Breast epithelium (tissue), 4 donors: ENCODE measurements around the gene CHCHD6. TPM values are rescaled to one million over a fixed set of nuclear protein-coding genes. Genes with fewer than 3 reads are reported as not detected.

Source experiments
- DNase-seq, 2 donors: peaks; one replicate each; pipeline ENCODE4 v3.0.0-alpha.2; 2019; ENCODE audit warnings: low spot score in 2 of 2
- H3K27ac ChIP-seq, 2 donors: fragments of 200-600 bp; sonication (generic) in 1 of 2; one replicate each; pipeline ENCODE4 v1.5.1; 2016 to 2019; ENCODE audit warnings: mild to moderate bottlenecking in 1 of 2
- H3K27me3 ChIP-seq, 2 donors: fragments of 200-600 bp; sonication (generic) in 1 of 2; one replicate each; pipeline versions ENCODE4 v1.5.1 to v1.6.0; 2017 to 2019; ENCODE audit warnings: control low read depth in 1 of 2, mild to moderate bottlenecking in 1 of 2
- H3K36me3 ChIP-seq: fragments of 200-600 bp; one replicate; pipeline ENCODE4 v1.5.1; 2019
- H3K4me1 ChIP-seq, 2 donors: fragments of 200-600 bp; sonication (generic); one replicate each; pipeline ENCODE4 v1.5.1; 2016 to 2019; ENCODE audit warnings: control low read depth in 1 of 2
- H3K4me3 ChIP-seq, 3 donors: fragments of 200-600 bp; sonication (generic); 1 replicate in 2 of 3; 2 replicates in 1 of 3; pipeline ENCODE4 v1.5.1; 2016 to 2019; ENCODE audit warnings: mild to moderate bottlenecking in 3 of 3, moderate library complexity in 2 of 3
- H3K9me3 ChIP-seq, 2 donors: fragments of 200-600 bp; sonication (generic) in 1 of 2; one replicate each; pipeline ENCODE4 v1.5.1; 2016 to 2019; ENCODE audit warnings: control low read depth in 1 of 2
- CTCF ChIP-seq, 3 donors: fragments of 450-650 bp; IDR thresholded peaks; one replicate each; pipeline ENCODE4 v1.5.1; 2016 to 2017; ENCODE audit warnings: antibody characterized with exemption in 3 of 3, mild to moderate bottlenecking in 3 of 3, moderate library complexity in 3 of 3
- POLR2A ChIP-seq: fragments of 450-650 bp; IDR thresholded peaks from one replicate; pipeline ENCODE4 v1.6.1; 2016; ENCODE audit warnings: antibody characterized with exemption, mild to moderate bottlenecking, moderate library complexity
- POLR2AphosphoS5 ChIP-seq, 3 donors: sonication (generic); formaldehyde crosslinking; IDR thresholded peaks; one replicate each; pipeline ENCODE4 v1.6.1; 2017; ENCODE audit warnings: antibody characterized with exemption in 3 of 3
- intact Hi-C: fragments of 100-400 bp; cut with DNase I; formaldehyde crosslinking; loops from one replicate; pipeline ENCODE4 v1.15.1; 2023; ENCODE audit warnings: low total_unique reads
- total RNA-seq, 3 donors: library from RNA; depleted of rRNA; stranded (reverse); fragments of >200 nt; gene quantifications; one replicate each; pipeline ENCODE4 v1.1.0, GENCODE V29; 2016

The CHCHD6 gene
- total RNA-seq, 3 donors from 2014 or later = 12.2 to 21.2 (median 19.3) TPM

DNA sequence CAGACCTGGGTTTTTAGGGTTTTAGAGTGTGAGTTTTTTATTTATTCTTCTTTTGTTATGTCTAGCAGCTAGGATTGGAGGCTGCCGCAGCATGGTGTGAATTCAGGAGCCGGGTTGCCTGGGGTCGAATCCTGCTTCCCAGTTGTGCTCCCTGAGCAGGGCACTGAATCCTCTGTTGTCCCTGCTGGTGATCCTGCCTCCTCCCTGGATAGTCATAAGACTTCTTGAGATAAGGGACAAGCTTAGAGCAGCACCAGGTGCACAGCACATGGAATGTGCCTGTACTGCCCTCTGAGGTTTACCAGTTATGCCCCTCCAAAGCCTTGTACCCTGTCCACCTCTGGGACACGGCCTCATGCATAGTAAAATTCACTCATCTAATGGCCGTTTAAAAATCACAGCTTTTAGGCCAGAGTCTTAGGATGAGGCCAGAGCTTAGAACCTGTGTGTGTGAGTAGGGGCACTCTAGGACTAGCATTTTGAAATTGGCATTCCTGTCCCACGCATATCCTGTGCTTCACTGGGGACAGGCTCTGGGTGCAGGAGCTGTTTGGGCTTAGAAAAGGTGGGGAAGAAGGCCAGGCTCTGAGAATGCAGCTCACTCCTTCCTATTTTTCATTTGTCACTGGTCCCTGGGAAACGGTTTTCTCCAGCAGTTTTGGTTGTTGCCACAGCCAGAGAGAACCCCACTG lies 47.7 kb downstream of the CHCHD6 start:
- H3K9me3 ChIP-seq = no peaks in the 10 kb centered on the region
- intact Hi-C loops = loop anchor here (5.0 kb wide), 1 partner anchor 231 kb away; the partner anchor contains the start of gene PLXNA1
- H3K27ac ChIP-seq = peak overlapping the region; percentile 53 to 76

GRCh38 chr3:126752303-126753190 lies 48.5 kb downstream of the CHCHD6 start:
- H3K9me3 ChIP-seq = no peaks in the 10 kb centered on the region
- intact Hi-C loops = loop anchor here (5.0 kb wide), 1 partner anchor 230 kb away; the partner anchor contains the start of gene PLXNA1
- H3K4me1 ChIP-seq = no peaks in the 10 kb centered on the region
- no peak overlapping the region for H3K4me3 ChIP-seq
- peak; percentile 72 to 79 for DNase-seq
- peak overlapping the region; percentile 53 to 76 for H3K27ac ChIP-seq
- TF ChIP-seq CTCF (IDR thresholded peaks at IDR 0.05) = peak; percentile 50 to 87 (median 82)
- peak in 1 of 3 donors; percentile 34 for TF ChIP-seq POLR2AphosphoS5 (IDR thresholded peaks at IDR 0.05)
- no peak for TF ChIP-seq POLR2A
- no peaks in the 10 kb centered on the region for H3K36me3 ChIP-seq
- no peaks in the 10 kb centered on the region for H3K27me3 ChIP-seq

More for the DNA sequence above, 47.7 kb downstream of the CHCHD6 start:
- no peak overlapping the region for H3K4me3 ChIP-seq
- TF ChIP-seq CTCF (IDR thresholded peaks at IDR 0.05) (no peak), POLR2A (no peak), POLR2AphosphoS5 (IDR thresholded peaks at IDR 0.05) (no peak)
- no peaks in the 10 kb centered on the region for H3K36me3 ChIP-seq
- DNase-seq = no peak
- no peaks in the 10 kb centered on the region for H3K27me3 ChIP-seq
- no peaks in the 10 kb centered on the region for H3K4me1 ChIP-seq

DNA sequence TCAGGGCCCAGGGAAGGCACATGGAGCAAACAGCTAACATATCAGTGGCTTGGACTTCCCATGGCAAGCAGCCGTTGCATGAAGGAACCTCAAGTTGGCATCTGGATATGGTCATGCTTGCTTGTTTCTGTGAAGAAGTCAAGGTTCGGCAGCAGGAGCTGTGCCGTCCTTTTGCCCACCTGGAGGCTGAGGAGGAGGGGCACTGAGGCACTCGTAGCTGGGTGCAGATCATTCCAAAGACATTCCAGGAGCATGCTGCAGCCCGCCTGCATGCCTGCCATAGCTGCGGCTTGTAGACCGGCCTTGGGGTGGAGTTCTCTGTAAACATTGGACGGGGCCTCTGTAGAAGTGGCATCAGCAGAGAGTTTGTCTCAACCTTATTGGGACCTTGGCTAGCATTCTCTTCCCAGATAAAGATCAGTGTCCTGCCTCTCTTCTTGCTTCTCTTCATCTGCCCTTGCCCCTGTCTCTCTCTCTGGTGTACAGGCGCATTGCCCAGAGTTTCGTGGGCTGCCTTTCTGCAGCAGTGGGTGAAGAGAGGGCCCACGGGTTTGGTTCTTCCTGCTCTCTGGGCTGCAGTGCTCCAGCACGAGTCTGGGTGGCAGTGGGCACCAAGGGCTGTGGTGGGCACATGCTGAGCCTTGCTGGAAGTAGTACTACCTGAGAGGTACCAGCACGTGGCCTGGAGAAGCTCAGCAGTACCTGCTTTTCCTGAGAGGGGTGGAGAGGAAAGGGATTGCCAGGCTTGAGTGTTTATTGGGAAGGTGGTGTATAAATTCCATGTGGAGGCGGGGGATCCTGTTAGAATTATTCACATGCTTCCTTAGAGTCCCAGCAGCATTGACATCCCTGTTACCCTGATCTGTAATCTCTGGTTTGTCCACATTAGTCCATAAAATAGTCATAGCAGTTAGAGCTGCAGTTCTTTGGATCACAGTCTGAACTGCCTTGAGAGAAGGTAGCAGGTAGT lies 49.4 kb downstream of the CHCHD6 start:
- intact Hi-C loops = loop anchor here (5.0 kb wide), 1 partner anchor 229 kb away; the partner anchor contains the start of gene PLXNA1
- Histone ChIP-seq H3K4me1 (no peaks in the 10 kb centered on the region), H3K9me3 (no peaks in the 10 kb centered on the region), H3K4me3 (no peak overlapping the region), H3K27ac (peak overlapping the region; percentile 72 to 76), H3K27me3 (no peaks in the 10 kb centered on the region), H3K36me3 (no peaks in the 10 kb centered on the region)
- TF ChIP-seq POLR2A (no peak), POLR2AphosphoS5 (IDR thresholded peaks at IDR 0.05) (peak in 1 of 3 donors; percentile 51), CTCF (IDR thresholded peaks at IDR 0.05) (no peak)
- peak in 1 of 2 donors; percentile 92 for DNase-seq

GRCh38 chr3:126755866-126756265 lies 51.8 kb downstream of the CHCHD6 start:
- no peak for TF ChIP-seq POLR2AphosphoS5 (IDR thresholded peaks at IDR 0.05)
- TF ChIP-seq CTCF (IDR thresholded peaks at IDR 0.05) = no peak
- TF ChIP-seq POLR2A = no peak
- Histone ChIP-seq H3K27me3 (no peaks in the 10 kb centered on the region), H3K27ac (no peak overlapping the region), H3K9me3 (no peaks in the 10 kb centered on the region), H3K36me3 (no peaks in the 10 kb centered on the region), H3K4me1 (no peaks in the 10 kb centered on the region), H3K4me3 (no peak overlapping the region)
- intact Hi-C loops = no loop called here
- no peak for DNase-seq
